Ureter (tissue), 1 donor: ENCODE measurements around the gene RND1. TPM values are rescaled to one million over a fixed set of nuclear protein-coding genes. Genes with fewer than 3 reads are reported as not detected.

Experiments
- DNase-seq: peaks from one replicate; pipeline ENCODE4 v3.0.0-alpha.2; 2020; ENCODE audit warnings: low spot score
- total RNA-seq: library from RNA; stranded (reverse); gene quantifications from one replicate; pipeline ENCODE4 v1.2.4, GENCODE V29; 2023
- donor health status: DM: yes; HTN: yes; CAD: no.

RND1 gene
- total RNA-seq, 1 donor from 2014 or later: 1.9 TPM

- DNase-seq: no peak
Observed at GRCh38 chr12:48810903-48811431, 54.7 kb downstream of the RND1 start.

DNA sequence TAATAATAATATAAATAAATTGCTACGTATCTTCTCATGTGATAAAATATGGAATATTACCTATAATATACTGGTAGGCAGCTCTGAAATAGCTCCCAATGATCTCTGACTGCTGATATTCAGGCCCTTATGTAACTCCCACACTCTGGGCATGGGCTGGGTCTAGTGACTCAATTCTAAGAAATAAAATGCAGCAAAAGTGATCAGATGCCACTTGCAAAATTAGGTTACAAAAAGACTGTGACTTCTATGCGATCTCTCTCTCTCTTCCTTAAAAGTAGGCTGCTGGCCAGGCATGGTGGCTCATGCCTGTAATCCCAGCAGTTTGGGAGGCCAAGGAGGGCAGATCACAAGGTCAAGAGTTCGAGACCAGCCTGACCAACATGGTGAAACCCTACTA, 57.7 kb downstream of the RND1 start:
- no peak for DNase-seq

Other genes starting within 250 kb of the RND1 start
- gene KANSL2, start 183.6 kb downstream of the RND1 start, total RNA-seq: 34.0 TPM
- gene CCNT1, start 149.2 kb downstream of the RND1 start, total RNA-seq: 44.3 TPM
- gene ADCY6, start 76.8 kb downstream of the RND1 start, total RNA-seq: 98.0 TPM
- 59.7 TPM for gene CACNB3, start 47.4 kb downstream of the RND1 start, total RNA-seq
- 71.7 TPM for gene DDX23, start 13.7 kb downstream of the RND1 start, total RNA-seq
- 24.9 TPM for gene FKBP11, start 59.6 kb upstream of the RND1 start, total RNA-seq
- gene ARF3, start 91.6 kb upstream of the RND1 start, total RNA-seq: 164 TPM
- gene WNT10B, start 105.9 kb upstream of the RND1 start, total RNA-seq: 2.0 TPM
- gene WNT1, start 112.5 kb upstream of the RND1 start, total RNA-seq: not detected
- 0.10 TPM for gene DDN, start 133.5 kb upstream of the RND1 start, total RNA-seq
- gene PRKAG1, start 152.9 kb upstream of the RND1 start, total RNA-seq: 72.6 TPM
- gene KMT2D, start 194.9 kb upstream of the RND1 start, total RNA-seq: 115 TPM
- gene RHEBL1, start 204.1 kb upstream of the RND1 start, total RNA-seq: not detected
- gene DHH, start 228.9 kb upstream of the RND1 start, total RNA-seq: 0.70 TPM
- gene LMBR1L, start 245.0 kb upstream of the RND1 start, total RNA-seq: 85.7 TPM